Activated naive CD8-positive, alpha-beta T cell treated with anti-CD3 and anti-CD28 coated beads, Interleukin-2, amount 10 ng/mL, durations not matched to agents 7 days and 5 days (primary cell): ENCODE data around the gene ENDOV. TPM values are rescaled to one million over a fixed set of nuclear protein-coding genes. Genes with fewer than 3 reads are reported as not detected.

ENCODE experiments used
- microRNA-seq: library from miRNA; unstranded; fragments of <30 nt; microRNA quantifications from one replicate; pipeline ENCODE4 v1.2.0, GENCODE V29; 2022
- total RNA-seq, 2 experiments: library from RNA; stranded (reverse); gene quantifications; one replicate each; pipeline ENCODE4 v1.2.3, GENCODE V29; 2021

ENDOV gene
- total RNA-seq, 2 experiments from 2014 or later: 17.8 to 23.1 TPM

Small RNAs within 50 kb of the gene (microRNA-seq; reads per million reads assigned to microRNA genes)
- not detected for gene MIR4730

Other genes starting within 250 kb of the ENDOV start
- gene CARD14, start 245.1 kb upstream of the ENDOV start, total RNA-seq: not detected
- 10 to 100 TPM; 51.3 to 57.1 TPM for gene SGSH, start 194.8 kb upstream of the ENDOV start, total RNA-seq
- 10 to 100 TPM; 45.3 to 45.4 TPM for gene SLC26A11, start 194.7 kb upstream of the ENDOV start, total RNA-seq
- gene RNF213, start 154.3 kb upstream of the ENDOV start, total RNA-seq: 100 to 1,000 TPM; 488 TPM
- 1 to 10 TPM; 2.5 to 2.8 TPM for gene NPTX1, start 61.4 kb downstream of the ENDOV start, total RNA-seq
- 10 to 100 TPM; 43.2 to 43.8 TPM for gene RPTOR, start 129.7 kb downstream of the ENDOV start, total RNA-seq